GM19438 (cell line): Measurements from ENCODE around the gene BBS9.

ENCODE experiments used
- ATAC-seq: cut with Tn5 transposase; IDR thresholded peaks from one replicate; pipeline ENCODE4 v1.9.1; 2021; ENCODE audit warnings: low read depth; ENCODE audit not compliant: unreplicated experiment

Gene BBS9

GRCh38 chr7:33118383-33118782 is 11.0 kb upstream of the BBS9 start:
- ATAC-seq: no peak

DNA sequence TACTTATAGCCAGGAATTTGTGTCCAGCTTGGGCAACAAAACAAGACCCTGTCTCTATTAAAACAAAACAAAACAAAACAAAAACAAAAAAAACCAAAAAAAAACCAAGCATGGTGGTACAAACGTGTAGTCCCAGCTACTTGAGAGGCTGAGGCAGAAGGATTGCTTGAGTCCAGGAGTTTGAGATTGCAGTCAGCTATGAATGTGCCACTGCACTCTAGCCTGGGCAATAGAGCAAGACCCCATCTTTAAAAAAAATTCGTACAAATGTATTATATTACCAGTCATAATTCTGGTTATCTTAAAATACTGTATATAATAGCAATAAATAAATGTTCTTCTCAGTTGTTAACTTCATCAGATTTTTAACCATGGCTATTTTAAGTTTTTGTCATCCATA is 2.3 kb upstream of the BBS9 start:
- no peak for ATAC-seq

DNA sequence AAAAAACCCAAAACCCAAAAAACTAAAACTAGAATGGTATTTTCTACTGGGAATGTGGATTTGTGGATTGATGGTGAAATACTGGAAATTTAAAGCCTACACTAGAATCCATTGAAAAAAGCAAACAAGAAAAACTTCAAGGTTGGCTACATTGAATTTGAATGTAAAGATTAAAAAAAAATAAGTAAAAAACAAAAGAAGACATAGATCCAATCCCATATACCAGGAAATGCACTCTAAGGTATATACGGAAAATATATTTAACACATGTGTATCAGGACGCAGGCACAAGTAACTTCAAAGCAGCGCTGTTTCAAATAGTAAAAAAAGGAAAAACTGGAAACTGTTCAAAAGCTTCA is 754 bp upstream of the BBS9 start:
- ATAC-seq: no peak

DNA sequence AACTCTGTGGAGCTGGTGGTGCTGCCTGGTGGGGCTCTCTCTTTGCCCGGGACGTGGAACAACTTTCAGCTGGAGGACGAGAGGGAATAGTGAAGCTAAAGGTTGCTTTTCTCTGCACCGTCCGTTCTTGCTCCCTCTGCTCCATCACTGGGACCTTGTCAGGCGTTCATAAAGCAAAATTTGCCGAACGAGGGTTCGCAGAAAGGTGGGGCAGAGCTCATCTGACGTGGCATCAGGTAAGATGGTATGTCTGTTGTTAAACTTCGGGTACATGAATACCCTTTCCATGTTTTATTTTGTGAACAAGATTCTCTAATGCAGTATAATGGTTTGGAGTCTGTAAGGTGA is 416 bp downstream of the BBS9 start:
- ATAC-seq: no peak

DNA sequence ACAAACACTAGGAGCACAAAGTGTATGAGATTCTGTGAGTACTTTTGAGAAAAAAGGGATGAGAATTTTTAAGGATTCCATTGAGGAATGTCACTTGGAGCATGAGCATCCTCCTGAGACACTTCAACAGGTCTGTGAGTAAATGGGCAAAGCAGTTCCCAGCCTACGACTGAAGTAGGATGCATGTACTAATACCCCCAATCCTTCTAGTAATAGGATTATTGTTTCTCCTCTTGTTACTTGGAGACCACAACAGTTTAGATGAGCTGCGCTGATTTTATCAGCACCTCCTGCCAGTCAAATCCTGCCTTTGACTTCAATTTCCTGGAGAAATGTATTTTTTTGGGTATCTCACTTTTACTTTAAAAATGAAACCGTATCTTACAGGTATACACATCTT is 820 bp downstream of the BBS9 start:
- ATAC-seq: no peak

GRCh38 chr7:33137103-33137502 is 7.7 kb downstream of the BBS9 start:
- no peak for ATAC-seq

- no peak for ATAC-seq
These were observed 13.2 kb downstream of the BBS9 start for GRCh38 chr7:33142585-33142984.

DNA sequence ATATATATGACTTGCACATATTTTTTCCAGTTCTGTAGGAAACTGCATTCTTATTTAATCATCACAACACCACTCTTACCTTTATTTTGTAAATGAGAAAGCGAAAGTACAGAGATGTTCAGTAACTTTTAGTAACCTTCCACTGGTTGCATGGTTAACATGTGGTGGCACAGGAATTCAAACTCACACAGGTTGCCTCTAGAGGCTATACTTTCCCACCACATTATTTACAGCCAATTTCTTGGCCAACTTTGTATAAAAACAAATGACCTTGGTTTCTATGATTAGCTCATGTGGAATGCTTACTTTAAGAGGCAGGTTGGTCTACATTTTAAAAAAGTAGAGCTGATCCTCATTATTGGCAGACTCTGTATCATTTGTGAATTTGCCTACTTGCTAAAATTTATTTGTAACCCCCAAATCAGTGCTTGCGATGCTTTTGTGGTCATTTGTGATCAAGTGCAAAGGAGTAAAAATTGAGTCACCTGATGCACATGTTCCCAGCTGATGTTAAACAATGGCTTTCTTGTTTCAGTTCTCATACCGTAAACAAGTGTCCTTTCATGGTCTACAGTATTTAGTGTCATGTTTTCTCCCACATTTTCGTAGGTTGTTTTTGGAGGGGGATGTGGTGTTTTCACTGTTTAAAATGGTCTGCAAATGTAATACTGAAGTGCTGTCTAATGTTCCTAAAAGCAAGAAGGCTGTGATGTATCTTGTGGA is 14.8 kb downstream of the BBS9 start:
- no peak for ATAC-seq

DNA sequence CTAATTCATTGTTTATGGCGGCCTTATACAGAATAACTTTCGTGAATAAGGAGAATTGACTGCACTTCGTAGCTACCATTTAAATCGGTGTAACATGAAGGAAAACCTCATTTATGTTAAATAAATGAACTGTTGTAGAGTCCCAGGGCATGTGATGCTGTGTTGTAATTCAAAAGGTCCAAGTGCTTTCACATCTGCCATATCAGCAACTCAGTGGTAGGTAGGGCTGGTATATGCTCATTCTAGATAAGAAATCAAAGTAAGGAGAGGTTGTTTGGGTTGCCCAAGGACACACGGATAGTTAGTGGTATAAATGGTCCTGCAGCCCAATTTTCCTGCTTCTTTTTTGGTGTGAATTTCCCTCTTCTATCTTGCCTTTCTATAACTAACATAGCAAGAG is 15.8 kb downstream of the BBS9 start:
- ATAC-seq: no peak

GRCh38 chr7:33152087-33152486 is 22.7 kb downstream of the BBS9 start:
- ATAC-seq: no peak

DNA sequence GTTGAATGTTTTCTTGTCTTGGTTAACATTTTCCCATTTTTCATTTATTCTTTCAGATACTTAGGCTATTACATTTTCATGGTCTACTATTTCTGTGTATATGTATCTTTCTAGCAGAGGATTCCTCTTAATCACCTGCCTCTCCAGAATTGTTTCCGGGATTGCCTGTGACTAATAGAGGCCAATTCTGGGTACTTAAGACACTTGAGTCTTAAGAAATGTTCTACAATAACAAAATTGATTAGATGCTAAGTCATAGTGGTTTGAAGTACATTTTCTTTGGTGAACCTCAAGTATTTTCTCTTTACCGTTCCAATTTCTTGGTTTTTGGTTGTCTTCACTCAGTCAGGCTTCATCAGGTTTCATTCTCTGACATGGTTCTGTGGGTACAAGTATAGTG is 26.4 kb downstream of the BBS9 start:
- ATAC-seq: no peak

GRCh38 chr7:33156441-33156840 is 27.1 kb downstream of the BBS9 start:
- no peak for ATAC-seq

DNA sequence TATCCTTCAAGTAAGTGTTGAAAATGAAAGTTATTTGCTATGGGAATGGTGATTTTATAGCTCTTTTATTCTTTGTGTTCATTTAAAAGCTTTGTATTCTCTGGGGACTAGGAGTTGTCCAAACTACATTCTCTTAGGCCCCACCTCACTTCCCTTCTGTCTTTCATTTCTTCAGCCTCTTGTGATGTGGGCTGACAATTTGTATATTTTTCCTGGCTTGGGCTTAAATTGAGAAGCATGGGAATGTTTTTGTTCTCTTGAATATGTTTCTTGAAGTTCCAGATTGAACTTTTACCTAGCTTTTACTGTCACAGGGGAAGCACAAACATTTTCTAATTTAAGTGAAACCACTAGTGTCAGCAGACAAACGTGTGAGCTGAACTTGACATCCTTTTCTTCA is 27.9 kb downstream of the BBS9 start:
- ATAC-seq: no peak

GRCh38 chr7:33157781-33158180 is 28.4 kb downstream of the BBS9 start:
- ATAC-seq: no peak

DNA sequence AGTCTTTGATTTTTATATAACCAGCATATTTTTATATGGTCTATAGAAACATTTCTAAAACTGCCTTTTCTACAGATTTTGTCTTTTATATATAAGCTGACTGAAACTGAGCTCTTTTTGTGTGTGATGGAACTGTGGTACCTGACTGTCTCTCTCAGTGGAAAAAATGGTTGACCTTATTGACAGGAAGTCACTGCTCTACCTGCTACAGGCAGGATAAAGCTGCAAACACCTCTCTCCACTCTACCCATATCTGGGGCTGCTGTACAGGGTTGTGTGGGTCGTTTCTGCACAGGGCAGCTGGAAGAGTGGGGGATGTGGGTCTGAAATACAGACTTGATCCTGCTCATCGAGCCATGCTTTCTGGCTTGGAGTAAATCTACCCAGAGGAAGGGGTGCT is 48.5 kb downstream of the BBS9 start:
- ATAC-seq: no peak

DNA sequence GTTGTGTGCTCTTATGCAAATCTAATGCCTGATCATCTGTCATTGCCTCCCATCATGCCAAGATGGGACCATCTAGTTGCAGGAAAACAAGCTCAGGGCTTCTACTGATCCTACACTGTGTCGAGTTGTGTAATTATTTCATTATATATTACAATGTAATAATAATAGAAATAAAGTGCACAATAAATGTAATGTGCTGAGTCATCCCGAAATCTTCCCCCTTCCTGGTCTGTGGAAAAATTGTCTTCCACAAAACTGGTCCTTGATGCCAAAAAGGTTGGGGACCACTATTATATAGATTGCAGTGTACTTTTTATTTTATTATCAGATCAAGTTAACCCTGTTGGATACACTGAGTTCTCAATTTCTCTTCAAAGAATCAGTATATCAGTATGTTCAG is 50.2 kb downstream of the BBS9 start:
- ATAC-seq: no peak

DNA sequence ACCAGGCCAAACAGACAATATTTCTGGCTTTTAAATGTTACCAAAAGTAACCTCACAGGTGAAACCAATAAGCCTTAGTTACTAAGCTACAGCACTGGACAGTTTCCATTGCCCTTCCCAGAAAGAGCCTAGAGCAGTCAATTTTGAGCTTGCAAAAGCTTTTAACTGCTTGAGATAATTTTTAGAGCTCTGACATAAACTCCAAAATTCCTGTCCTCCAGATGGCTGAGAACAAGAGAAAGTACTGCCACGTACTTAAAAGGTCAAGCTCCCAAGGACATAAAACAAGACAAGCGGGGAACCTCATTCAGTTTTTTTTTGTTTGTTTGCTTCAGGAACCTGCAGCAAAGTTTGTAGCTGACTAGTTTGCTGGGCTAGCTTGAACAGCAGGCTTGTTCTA is 54.1 kb downstream of the BBS9 start:
- no peak for ATAC-seq

GRCh38 chr7:33184828-33185227 is 55.5 kb downstream of the BBS9 start:
- ATAC-seq: no peak

GRCh38 chr7:33185786-33186185 is 56.4 kb downstream of the BBS9 start:
- ATAC-seq: no peak

GRCh38 chr7:33186192-33186591 is 56.8 kb downstream of the BBS9 start:
- no peak for ATAC-seq

- no peak for ATAC-seq
These were observed 61.4 kb downstream of the BBS9 start for GRCh38 chr7:33190688-33191304.

GRCh38 chr7:33191340-33191739 is 62.0 kb downstream of the BBS9 start:
- ATAC-seq: peak; percentile 63
